Right lobe of liver (tissue), 4 donors: Measurements from ENCODE around the gene CSNK1G1.

Source experiments
- POLR2A ChIP-seq: fragments of 450-650 bp; IDR thresholded peaks from one replicate; pipeline ENCODE4 v1.6.1; 2017; ENCODE audit warnings: antibody characterized with exemption, mild to moderate bottlenecking
- TF ChIP-seq, protein P1 (sequence below), 4 donors: fragments of 200-600 bp in 3 of 4; fragments of 450-650 bp in 1 of 4; IDR thresholded peaks; one replicate each; pipeline versions ENCODE4 v1.5.1 to v1.8.0; 2016 to 2022; ENCODE audit warnings: antibody characterized with exemption in 4 of 4, mild to moderate bottlenecking in 2 of 4
- donor health status: DM: no; HTN: no; CAD: no.
- donor health status: DM: no; HTN: no; CAD: no.
- donor health status: DM: no; HTN: yes; CAD: no.

- TF ChIP-seq, protein P1, sequence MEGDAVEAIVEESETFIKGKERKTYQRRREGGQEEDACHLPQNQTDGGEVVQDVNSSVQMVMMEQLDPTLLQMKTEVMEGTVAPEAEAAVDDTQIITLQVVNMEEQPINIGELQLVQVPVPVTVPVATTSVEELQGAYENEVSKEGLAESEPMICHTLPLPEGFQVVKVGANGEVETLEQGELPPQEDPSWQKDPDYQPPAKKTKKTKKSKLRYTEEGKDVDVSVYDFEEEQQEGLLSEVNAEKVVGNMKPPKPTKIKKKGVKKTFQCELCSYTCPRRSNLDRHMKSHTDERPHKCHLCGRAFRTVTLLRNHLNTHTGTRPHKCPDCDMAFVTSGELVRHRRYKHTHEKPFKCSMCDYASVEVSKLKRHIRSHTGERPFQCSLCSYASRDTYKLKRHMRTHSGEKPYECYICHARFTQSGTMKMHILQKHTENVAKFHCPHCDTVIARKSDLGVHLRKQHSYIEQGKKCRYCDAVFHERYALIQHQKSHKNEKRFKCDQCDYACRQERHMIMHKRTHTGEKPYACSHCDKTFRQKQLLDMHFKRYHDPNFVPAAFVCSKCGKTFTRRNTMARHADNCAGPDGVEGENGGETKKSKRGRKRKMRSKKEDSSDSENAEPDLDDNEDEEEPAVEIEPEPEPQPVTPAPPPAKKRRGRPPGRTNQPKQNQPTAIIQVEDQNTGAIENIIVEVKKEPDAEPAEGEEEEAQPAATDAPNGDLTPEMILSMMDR (IDR thresholded peaks at IDR 0.05) = no peak
- no peak for TF ChIP-seq POLR2A
Measured at GRCh38 chr15:64333986-64334929, 21.7 kb downstream of the CSNK1G1 start.
